Colonic mucosa (tissue), 4 donors: ENCODE results near the gene S1PR4. TPM values are rescaled to one million over a fixed set of nuclear protein-coding genes. Genes with fewer than 3 reads are reported as not detected.

Source experiments
- DNase-seq: peaks from one replicate; pipeline ENCODE4 v3.0.0-alpha.2; 2020
- H3K27ac ChIP-seq: fragments of 200-600 bp; one replicate; pipeline ENCODE4 v1.8.0; 2021
- H3K27me3 ChIP-seq: fragments of 200-600 bp; one replicate; pipeline ENCODE4 v1.8.0; 2021
- H3K36me3 ChIP-seq: fragments of 200-600 bp; one replicate; pipeline ENCODE4 v1.8.0; 2021
- H3K4me1 ChIP-seq: fragments of 200-600 bp; one replicate; pipeline ENCODE4 v1.8.0; 2021; ENCODE audit warnings: mild to moderate bottlenecking
- H3K4me3 ChIP-seq: fragments of 200-600 bp; one replicate; pipeline ENCODE4 v1.8.0; 2021
- H3K9ac ChIP-seq, 2 donors: one replicate each; pipeline ENCODE4 v1.7.0; 2013; ENCODE audit warnings: control low read depth in 2 of 2, low read depth in 2 of 2, low read length in 2 of 2
- H3K9me3 ChIP-seq: fragments of 200-600 bp; one replicate; pipeline ENCODE4 v1.8.0; 2021
- CTCF ChIP-seq: fragments of 200-600 bp; IDR thresholded peaks from one replicate; pipeline ENCODE4 v1.8.0; 2022; ENCODE audit warnings: antibody characterized with exemption, mild to moderate bottlenecking
- intact Hi-C: fragments of 100-400 bp; cut with DNase I; formaldehyde crosslinking; loops from one replicate; pipeline ENCODE4 v1.14.1; 2022
- total RNA-seq, 2 donors: library from RNA; stranded (reverse); fragmentation: NEBNext Ultra II Directional in 1 of 2; extraction: Animal tissue kit (Norgen Biotek cat#: 25700) in 1 of 2; gene quantifications; one replicate each; pipeline ENCODE4 v1.2.1, GENCODE V29; 2021
- donor health status: healthy.
- donor health status: DM: no; HTN: no; CAD: no.
- donor health status: DM: no; HTN: no; CAD: no.

S1PR4 gene
- total RNA-seq, 2 donors from 2014 or later = 0.96 to 1.1 TPM

- TF ChIP-seq CTCF = no peak
- H3K9ac ChIP-seq = peak overlapping the region in 1 of 2 donors; percentile 19
Measured at GRCh38 chr19:3142292-3142670, 36.3 kb upstream of the S1PR4 start.

GRCh38 chr19:3142781-3143337, 35.7 kb upstream of the S1PR4 start:
- no peak overlapping the region for H3K4me3 ChIP-seq
- no peak overlapping the region for H3K9ac ChIP-seq
- TF ChIP-seq CTCF = no peak
- intact Hi-C loops = no loop called here
- no peaks in the 10 kb centered on the region for H3K36me3 ChIP-seq
- no peak for DNase-seq
- H3K4me1 ChIP-seq = no peaks in the 10 kb centered on the region
- H3K9me3 ChIP-seq = no peaks in the 10 kb centered on the region
- H3K27ac ChIP-seq = peak overlapping the region; percentile 34
- H3K27me3 ChIP-seq = no peaks in the 10 kb centered on the region

More at GRCh38 chr19:3142292-3142670, 36.3 kb upstream of the S1PR4 start:
- H3K4me1 ChIP-seq = no peaks in the 10 kb centered on the region
- DNase-seq = no peak
- no peak overlapping the region for H3K4me3 ChIP-seq
- H3K27me3 ChIP-seq = no peaks in the 10 kb centered on the region
- intact Hi-C loops = no loop called here
- H3K27ac ChIP-seq = peak overlapping the region; percentile 34
- no peaks in the 10 kb centered on the region for H3K9me3 ChIP-seq
- no peaks in the 10 kb centered on the region for H3K36me3 ChIP-seq

GRCh38 chr19:3145909-3146676, 32.5 kb upstream of the S1PR4 start:
- intact Hi-C loops = no loop called here
- Histone ChIP-seq H3K27me3 (no peaks in the 10 kb centered on the region), H3K4me3 (no peak overlapping the region), H3K9me3 (no peaks in the 10 kb centered on the region), H3K27ac (no peak overlapping the region), H3K4me1 (no peaks in the 10 kb centered on the region), H3K36me3 (no peaks in the 10 kb centered on the region), H3K9ac (no peak overlapping the region)
- no peak for TF ChIP-seq CTCF
- DNase-seq = no peak

GRCh38 chr19:3146677-3147100, 31.9 kb upstream of the S1PR4 start:
- Histone ChIP-seq H3K4me3 (no peak overlapping the region), H3K9me3 (no peaks in the 10 kb centered on the region), H3K36me3 (no peaks in the 10 kb centered on the region), H3K4me1 (no peaks in the 10 kb centered on the region), H3K9ac (no peak overlapping the region), H3K27me3 (no peaks in the 10 kb centered on the region), H3K27ac (no peak overlapping the region)
- peak; percentile 43 for DNase-seq
- peak; percentile 65 for TF ChIP-seq CTCF
- intact Hi-C loops = no loop called here

GRCh38 chr19:3148503-3148902, 30.1 kb upstream of the S1PR4 start:
- no peaks in the 10 kb centered on the region for H3K36me3 ChIP-seq
- no peak for TF ChIP-seq CTCF
- no peak overlapping the region for H3K9ac ChIP-seq
- no peaks in the 10 kb centered on the region for H3K4me1 ChIP-seq
- no peaks in the 10 kb centered on the region for H3K9me3 ChIP-seq
- DNase-seq = no peak
- H3K27ac ChIP-seq = no peak overlapping the region
- H3K27me3 ChIP-seq = no peaks in the 10 kb centered on the region
- H3K4me3 ChIP-seq = no peak overlapping the region
- intact Hi-C loops = no loop called here
